GM21423 (cell line): ENCODE measurements around the gene TMEM88.

Source experiments
- ATAC-seq: cut with Tn5 transposase; IDR thresholded peaks from one replicate; pipeline ENCODE4 v1.9.1; 2021; ENCODE audit warnings: mild to moderate bottlenecking, moderate library complexity; ENCODE audit not compliant: unreplicated experiment

Gene TMEM88

GRCh38 chr17:7843257-7843535 is 11.7 kb upstream of the TMEM88 start:
- no peak for ATAC-seq

- ATAC-seq, result peak; percentile 28
Measured at GRCh38 chr17:7843536-7844291, 11.2 kb upstream of the TMEM88 start.

- ATAC-seq, result peak; percentile 38
Measured at GRCh38 chr17:7844292-7845154, 10.3 kb upstream of the TMEM88 start.

GRCh38 chr17:7845359-7846062 is 9.4 kb upstream of the TMEM88 start:
- no peak for ATAC-seq

GRCh38 chr17:7846063-7846735 is 8.7 kb upstream of the TMEM88 start:
- ATAC-seq, result no peak

GRCh38 chr17:7846765-7847661 is 7.9 kb upstream of the TMEM88 start:
- ATAC-seq, result no peak

GRCh38 chr17:7848131-7848579 is 6.7 kb upstream of the TMEM88 start:
- ATAC-seq, result no peak

- ATAC-seq, result no peak
Measured at GRCh38 chr17:7848739-7849129, 6.1 kb upstream of the TMEM88 start.

- ATAC-seq, result no peak
Measured at GRCh38 chr17:7849130-7849750, 5.6 kb upstream of the TMEM88 start.

- no peak for ATAC-seq
Measured at GRCh38 chr17:7849751-7850504, 4.9 kb upstream of the TMEM88 start.

GRCh38 chr17:7850701-7851437 is 4.0 kb upstream of the TMEM88 start:
- ATAC-seq, result no peak

- peak; percentile 66 for ATAC-seq
Measured at GRCh38 chr17:7851438-7852261, 3.2 kb upstream of the TMEM88 start.

GRCh38 chr17:7852262-7852670 is 2.6 kb upstream of the TMEM88 start:
- no peak for ATAC-seq

GRCh38 chr17:7852919-7853690 is 1.8 kb upstream of the TMEM88 start:
- no peak for ATAC-seq

- ATAC-seq, result no peak
Measured at GRCh38 chr17:7853691-7854038, 1.2 kb upstream of the TMEM88 start.

- ATAC-seq, result no peak
Measured at GRCh38 chr17:7854078-7854777, 638 bp upstream of the TMEM88 start.
